HG03135 (cell line): Measurements from ENCODE around the gene BMP5.

Experiments used
- ATAC-seq: cut with Tn5 transposase; IDR thresholded peaks from one replicate; pipeline ENCODE4 v1.9.1; 2021; ENCODE audit warnings: mild to moderate bottlenecking, moderate library complexity; ENCODE audit not compliant: unreplicated experiment

Gene BMP5

DNA sequence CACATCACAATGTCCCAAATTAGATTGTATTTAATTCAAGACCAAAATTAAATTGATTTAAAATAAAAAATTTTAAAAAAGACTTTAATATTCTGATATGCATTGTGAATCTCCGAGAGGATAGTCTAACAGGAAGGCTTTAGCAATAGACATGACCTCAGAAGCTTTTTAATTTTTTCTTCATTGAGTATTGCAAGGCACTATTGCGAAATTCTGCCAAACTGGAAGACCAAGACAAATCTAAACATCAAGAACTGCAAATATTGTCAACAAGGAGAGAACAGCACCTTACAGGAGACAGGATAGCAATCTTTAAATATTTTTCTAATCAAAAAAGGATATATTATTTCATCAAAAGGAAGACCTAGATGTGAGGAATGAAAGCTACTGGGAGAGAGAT is 56.9 kb downstream of the BMP5 start:
- no peak for ATAC-seq

DNA sequence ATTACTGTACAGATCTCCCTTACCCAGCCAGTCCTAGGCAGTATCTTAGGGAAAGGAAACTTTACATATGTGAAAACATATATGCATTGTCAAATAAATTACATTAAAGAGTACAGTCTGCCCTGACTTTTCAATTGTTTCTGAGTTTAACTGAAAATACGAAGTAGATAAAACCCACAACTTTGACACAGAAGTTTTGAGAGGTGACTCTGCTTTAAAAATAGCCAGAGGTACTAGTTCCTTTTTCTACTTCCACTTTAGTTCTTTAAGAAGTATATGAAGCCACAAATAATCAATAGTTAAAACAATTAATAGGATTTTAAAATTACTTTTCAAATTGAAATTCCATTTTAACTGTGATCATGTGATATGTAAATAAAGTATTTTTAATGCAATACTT is 62.9 kb downstream of the BMP5 start:
- no peak for ATAC-seq

- ATAC-seq = no peak
Measured at GRCh38 chr6:55811074-55811473, 64.3 kb downstream of the BMP5 start.

- ATAC-seq = no peak
Measured at GRCh38 chr6:55802259-55802658, 73.1 kb downstream of the BMP5 start.

GRCh38 chr6:55798571-55798970 is 76.8 kb downstream of the BMP5 start:
- ATAC-seq = no peak

DNA sequence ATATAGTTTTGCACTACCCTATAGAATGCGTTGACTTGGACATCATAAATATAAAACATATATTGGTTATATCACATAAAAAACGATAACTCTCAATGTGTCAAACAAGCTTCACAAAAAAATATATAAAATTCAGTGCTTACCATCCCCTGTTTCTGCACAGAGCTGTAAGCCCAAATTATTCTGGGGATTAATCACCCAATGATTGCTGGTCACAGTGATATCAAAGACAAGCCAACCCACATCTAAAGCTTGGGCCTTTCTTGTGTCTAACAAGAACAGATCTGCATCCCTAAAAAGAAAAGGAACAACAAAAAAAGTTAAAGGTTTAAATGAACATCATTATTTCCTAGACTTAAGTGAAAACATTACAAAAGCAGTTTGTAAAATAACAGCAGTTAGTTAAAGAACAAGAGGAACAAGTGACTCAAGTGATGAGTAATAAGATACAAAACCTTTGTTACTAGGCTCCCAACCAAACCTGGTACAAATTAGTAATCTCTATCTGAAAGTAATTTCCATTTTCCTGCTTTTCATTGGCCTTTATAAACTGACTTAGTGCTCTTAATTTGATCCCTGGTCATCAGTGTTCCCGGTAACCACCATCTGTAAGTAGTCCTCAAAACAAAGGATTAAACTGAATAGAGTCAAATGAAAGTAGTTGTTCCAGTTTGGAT is 81.1 kb downstream of the BMP5 start:
- no peak for ATAC-seq

GRCh38 chr6:55785273-55785672 is 90.1 kb downstream of the BMP5 start:
- no peak for ATAC-seq

GRCh38 chr6:55782275-55782674 is 93.1 kb downstream of the BMP5 start:
- no peak for ATAC-seq

GRCh38 chr6:55778705-55779104 is 96.7 kb downstream of the BMP5 start:
- ATAC-seq = no peak

DNA sequence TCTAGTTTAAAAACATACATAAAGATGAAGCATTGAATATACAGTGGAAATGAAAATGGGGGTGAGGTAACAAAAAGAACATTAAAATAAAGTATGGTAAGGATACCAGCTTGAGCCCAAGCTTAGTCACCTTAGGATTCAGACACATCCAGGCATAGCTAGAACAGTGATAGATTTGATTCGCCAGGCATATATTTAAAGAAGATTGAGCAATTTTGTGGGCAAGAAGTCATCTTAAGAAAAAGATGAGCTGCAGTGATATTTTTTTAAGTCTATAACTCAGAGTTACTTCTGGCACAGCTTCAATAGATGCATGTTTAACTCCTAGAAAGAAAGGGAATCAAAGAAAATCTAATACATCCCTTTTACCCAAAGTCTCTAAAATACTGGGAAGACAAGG is 97.9 kb downstream of the BMP5 start:
- ATAC-seq = no peak

DNA sequence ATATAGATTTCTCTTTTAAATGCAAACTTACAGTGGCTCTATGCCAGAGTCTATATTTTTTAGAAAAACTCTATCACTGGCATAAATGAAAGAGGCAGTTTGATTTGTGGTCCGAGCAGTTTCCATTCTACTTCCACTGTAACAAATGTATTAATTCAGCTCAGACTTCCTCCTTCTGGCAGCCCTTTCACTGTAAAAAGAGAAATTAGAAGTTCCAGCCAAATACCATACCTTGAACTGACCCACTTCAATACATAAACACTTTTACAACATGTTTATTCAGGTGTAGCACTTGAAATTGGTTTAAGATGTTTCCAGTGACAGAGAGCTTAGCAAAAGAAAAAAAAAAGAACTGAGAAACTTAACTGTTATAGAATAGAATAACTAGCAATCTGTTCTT is 99.3 kb downstream of the BMP5 start:
- ATAC-seq = no peak

DNA sequence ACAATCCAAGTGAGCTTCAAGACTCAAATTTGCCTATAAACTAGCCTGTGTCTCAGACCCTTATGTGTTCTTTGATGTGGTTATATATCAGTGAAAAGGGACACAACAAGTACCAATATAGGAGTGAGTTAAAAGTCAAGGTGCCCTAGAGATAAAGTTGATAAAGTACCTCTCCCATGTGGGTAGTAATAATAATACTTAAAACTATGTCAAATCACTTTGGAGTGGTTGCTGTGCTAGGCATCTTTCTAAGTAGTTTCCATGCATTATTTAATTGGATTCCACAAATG is 100.4 kb downstream of the BMP5 start:
- ATAC-seq = no peak

GRCh38 chr6:55774286-55775028 is 100.9 kb downstream of the BMP5 start:
- ATAC-seq = no peak

GRCh38 chr6:55773620-55774216 is 101.7 kb downstream of the BMP5 start:
- no peak for ATAC-seq

GRCh38 chr6:55772730-55773129 is 102.7 kb downstream of the BMP5 start:
- ATAC-seq = no peak

GRCh38 chr6:55759536-55759935 is 115.9 kb downstream of the BMP5 start:
- no peak for ATAC-seq

GRCh38 chr6:55758156-55758937 is 117.0 kb downstream of the BMP5 start:
- no peak for ATAC-seq

DNA sequence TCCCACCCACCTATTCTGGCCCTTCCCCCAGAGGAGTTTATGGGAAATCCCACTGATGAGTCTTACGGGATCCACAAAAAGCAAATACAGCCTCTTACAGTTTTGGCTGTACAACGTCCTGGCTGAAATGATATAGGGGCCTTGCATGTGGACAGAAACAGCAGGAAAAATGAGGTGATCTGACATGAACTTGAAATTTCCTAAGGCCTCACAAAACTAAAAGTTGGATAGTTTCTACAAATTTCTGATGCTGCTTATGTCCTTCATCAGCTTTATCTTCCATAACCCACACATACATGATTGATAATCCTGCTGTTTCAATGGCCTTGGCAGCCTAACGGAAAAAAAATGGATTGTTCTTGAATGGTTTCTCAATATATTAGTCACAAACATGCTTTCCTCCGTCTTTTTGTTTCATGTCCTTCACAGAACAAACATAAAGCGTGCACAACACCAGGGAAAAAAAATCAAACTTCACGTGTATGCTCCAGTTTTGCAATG is 118.8 kb downstream of the BMP5 start:
- no peak for ATAC-seq

- ATAC-seq = no peak
Measured at GRCh38 chr6:55748880-55749279, 126.5 kb downstream of the BMP5 start.

- ATAC-seq = no peak
Measured at GRCh38 chr6:55746473-55746872, 128.9 kb downstream of the BMP5 start.

DNA sequence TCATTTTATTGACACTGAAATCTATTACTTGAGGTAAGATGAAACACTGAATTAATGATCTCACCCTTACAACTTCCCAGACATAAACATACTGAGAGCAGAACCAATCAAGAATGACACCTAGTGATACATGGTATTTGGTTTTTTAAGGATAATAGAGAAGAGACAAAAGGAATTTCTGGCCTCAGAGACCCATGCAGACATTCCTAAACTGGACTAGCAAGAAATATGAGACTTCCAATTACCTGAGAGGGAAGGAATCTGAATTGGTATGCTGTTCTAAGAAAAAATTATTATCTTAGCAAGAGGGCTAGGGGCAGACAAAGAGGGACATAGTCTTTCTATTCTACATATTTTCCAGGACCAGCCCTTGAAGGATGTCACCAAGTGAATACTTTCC is 141.1 kb downstream of the BMP5 start:
- ATAC-seq = no peak

DNA sequence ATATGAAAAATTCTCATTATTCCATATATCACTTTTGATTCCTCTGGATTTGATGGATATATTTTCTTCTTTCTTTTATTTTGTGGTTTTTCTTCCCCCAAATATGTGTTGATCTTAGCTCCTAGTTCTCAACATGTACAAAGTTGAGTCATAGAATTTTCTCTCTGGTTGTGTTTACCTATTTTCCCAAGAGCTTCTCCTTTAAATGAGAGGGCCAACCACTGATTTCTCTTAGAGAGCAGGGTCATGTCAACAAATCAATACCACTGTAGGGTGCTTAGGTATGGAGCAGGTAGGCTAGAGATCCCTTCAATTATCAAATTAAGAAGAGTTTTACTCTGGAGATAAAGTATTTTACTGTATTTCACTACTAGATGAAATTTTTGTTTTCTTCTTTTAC is 145.7 kb downstream of the BMP5 start:
- no peak for ATAC-seq
